Activated CD8-positive, alpha-beta memory T cell treated with anti-CD3 and anti-CD28 coated beads, Interleukin-2, amount 50 U/mL, for 1 hour (primary cell): ENCODE data around the gene FOXD2.

Experiments used
- DNase-seq: peaks from one replicate; pipeline ENCODE4 v3.0.0-alpha.2; 2020; ENCODE audit errors: extremely low read depth

The FOXD2 gene

GRCh38 chr1:47417170-47418044 lies 20.4 kb upstream of the FOXD2 start:
- no peak for DNase-seq

GRCh38 chr1:47418122-47418521 lies 19.7 kb upstream of the FOXD2 start:
- DNase-seq: no peak

GRCh38 chr1:47418681-47419325 lies 19.0 kb upstream of the FOXD2 start:
- no peak for DNase-seq

- no peak for DNase-seq
Observed at GRCh38 chr1:47420547-47420946, 17.3 kb upstream of the FOXD2 start.

- DNase-seq: no peak
Observed at GRCh38 chr1:47423872-47424271, 14.0 kb upstream of the FOXD2 start.

- no peak for DNase-seq
Observed at GRCh38 chr1:47424336-47424982, 13.4 kb upstream of the FOXD2 start.

- DNase-seq: no peak
Observed at GRCh38 chr1:47431534-47431933, 6.3 kb upstream of the FOXD2 start.

GRCh38 chr1:47432071-47433036 lies 5.5 kb upstream of the FOXD2 start:
- no peak for DNase-seq

- no peak for DNase-seq
Observed at GRCh38 chr1:47433037-47433421, 4.8 kb upstream of the FOXD2 start.

- no peak for DNase-seq
Observed at GRCh38 chr1:47433477-47434050, 4.3 kb upstream of the FOXD2 start.

- DNase-seq: no peak
Observed at GRCh38 chr1:47434051-47434842, 3.6 kb upstream of the FOXD2 start.

GRCh38 chr1:47435506-47436303 lies 2.1 kb upstream of the FOXD2 start:
- no peak for DNase-seq

- DNase-seq: no peak
Observed at GRCh38 chr1:47436304-47436978, 1.4 kb upstream of the FOXD2 start.

GRCh38 chr1:47436979-47437446 lies 831 bp upstream of the FOXD2 start:
- no peak for DNase-seq

- DNase-seq: no peak
Observed at GRCh38 chr1:47438165-47439016, 547 bp downstream of the FOXD2 start.

- no peak for DNase-seq
Observed at GRCh38 chr1:47439017-47439818, 1.4 kb downstream of the FOXD2 start.
